Neuronal stem cell (in vitro differentiated cells): ENCODE measurements around the gene TRIM67.

Experiments used
- DNase-seq: peaks from one replicate; pipeline ENCODE4 v3.0.0-alpha.2; 2013; ENCODE audit warnings: low spot score
- H2AFZ ChIP-seq: one replicate; pipeline ENCODE4 v1.6.1; 2013; ENCODE audit warnings: mild to moderate bottlenecking, low read length, inconsistent platforms
- H2AK5ac ChIP-seq: 2 replicates; pipeline ENCODE4 v1.6.1; 2013; ENCODE audit warnings: low read depth, mild to moderate bottlenecking, inconsistent platforms, low read length, moderate library complexity, mixed read lengths
- H2BK120ac ChIP-seq: 2 replicates; pipeline ENCODE4 v1.6.1; 2013; ENCODE audit warnings: low read depth, mild to moderate bottlenecking, inconsistent platforms, low read length, moderate library complexity, mixed read lengths
- H2BK12ac ChIP-seq: one replicate; pipeline ENCODE4 v1.6.1; 2013; ENCODE audit warnings: low read length, inconsistent platforms
- H2BK15ac ChIP-seq: 2 replicates; pipeline ENCODE4 v1.6.1; 2013; ENCODE audit warnings: mild to moderate bottlenecking, low read length, inconsistent platforms, mixed read lengths
- H2BK5ac ChIP-seq: one replicate; pipeline ENCODE4 v1.6.1; 2013; ENCODE audit warnings: inconsistent platforms, mild to moderate bottlenecking, low read length, moderate library complexity
- H3K14ac ChIP-seq: one replicate; pipeline ENCODE4 v1.6.1; 2013; ENCODE audit warnings: low read length, inconsistent platforms
- H3K18ac ChIP-seq: 2 replicates; pipeline ENCODE4 v1.6.1; 2013; ENCODE audit warnings: low read length, inconsistent platforms
- H3K23ac ChIP-seq: 2 replicates; pipeline ENCODE4 v1.6.1; 2013; ENCODE audit warnings: low read depth, mild to moderate bottlenecking, mixed read lengths, low read length, inconsistent platforms; ENCODE audit not compliant: poor library complexity
- H3K27ac ChIP-seq: replicated peaks from 3 replicates; pipeline ENCODE4 v1.5.1; 2013; ENCODE audit warnings: low read length, inconsistent platforms
- H3K27me3 ChIP-seq, 3 experiments: 2 replicates each; pipeline ENCODE4 v1.6.1; 2013; ENCODE audit warnings: low read length in 3 of 3, mild to moderate bottlenecking in 2 of 3, inconsistent platforms in 1 of 3, low read depth in 1 of 3, mixed read lengths in 1 of 3, moderate library complexity in 1 of 3; ENCODE audit not compliant: control insufficient read depth in 3 of 3, insufficient read depth in 3 of 3
- H3K36me3 ChIP-seq, 2 donors: replicated peaks in 1 of 2; 2 replicates each; pipeline ENCODE4 v1.6.1; 2013; ENCODE audit warnings: low read length in 2 of 2; ENCODE audit not compliant: control insufficient read depth in 2 of 2, insufficient read depth in 2 of 2
- H3K4ac ChIP-seq: 2 replicates; pipeline ENCODE4 v1.6.1; 2013; ENCODE audit warnings: inconsistent platforms, mild to moderate bottlenecking, low read length, moderate library complexity
- H3K4me1 ChIP-seq, 2 donors: 1 replicate in 1 of 2; 2 replicates in 1 of 2; pipeline ENCODE4 v1.6.1; 2013; ENCODE audit warnings: low read length in 2 of 2, low read depth in 1 of 2; ENCODE audit not compliant: control insufficient read depth in 2 of 2, insufficient read depth in 1 of 2
- H3K4me2 ChIP-seq: one replicate; pipeline ENCODE4 v1.6.1; 2013; ENCODE audit warnings: mild to moderate bottlenecking, low read length, inconsistent platforms; ENCODE audit not compliant: insufficient read depth, poor library complexity, severe bottlenecking
- H3K4me3 ChIP-seq, 2 donors: 2 replicates each; pipeline ENCODE4 v1.5.1; 2013; ENCODE audit warnings: low read length in 2 of 2, mild to moderate bottlenecking in 2 of 2, inconsistent platforms in 1 of 2, moderate library complexity in 1 of 2
- H3K79me1 ChIP-seq: one replicate; pipeline ENCODE4 v1.6.1; 2013; ENCODE audit warnings: low read depth, mild to moderate bottlenecking, inconsistent platforms, low read length, moderate library complexity
- H3K9ac ChIP-seq: one replicate; pipeline ENCODE4 v1.6.1; 2013; ENCODE audit warnings: mild to moderate bottlenecking, low read depth, low read length, inconsistent platforms; ENCODE audit not compliant: poor library complexity
- H3K9me3 ChIP-seq, 2 donors: replicated peaks in 1 of 2; 2 replicates each; pipeline versions ENCODE3 to v1.6.1; 2013; ENCODE audit warnings: low read length in 2 of 2, mild to moderate bottlenecking in 2 of 2, inconsistent platforms in 1 of 2, low read depth in 1 of 2, mixed read lengths in 1 of 2, moderate library complexity in 1 of 2; ENCODE audit not compliant: control insufficient read depth in 2 of 2, insufficient read depth in 1 of 2
- H4K8ac ChIP-seq: one replicate; pipeline ENCODE4 v1.6.1; 2013; ENCODE audit warnings: low read depth, mild to moderate bottlenecking, inconsistent platforms, low read length, moderate library complexity
- H4K91ac ChIP-seq: one replicate; pipeline ENCODE4 v1.6.1; 2013; ENCODE audit warnings: low read length, low read depth, mild to moderate bottlenecking, inconsistent platforms; ENCODE audit not compliant: poor library complexity
- WGBS, 2 donors: extraction: QIAGEN DNeasy Blood & Tissue Kit; methylation state at CpG; one replicate each; pipeline ENCODE4 v1.1.7; 2013; ENCODE audit warnings: missing lambda C conversion rate in 2 of 2, mixed read lengths in 1 of 2; ENCODE audit not compliant: insufficient read length in 2 of 2, insufficient replicate concordance in 1 of 2; ENCODE audit errors: extremely low coverage in 2 of 2; 5-methylcytosine and 5-hydroxymethylcytosine counted together

TRIM67 gene

GRCh38 chr1:231201979-231202633 lies 40.2 kb downstream of the TRIM67 start:
- no peaks in the 10 kb centered on the region for H3K9me3 ChIP-seq
- no peak overlapping the region for H3K23ac ChIP-seq
- no peak overlapping the region for H3K9ac ChIP-seq
- no peak overlapping the region for H2BK12ac ChIP-seq
- peaks cover 0 to 52% (median 0%) of the 10 kb centered on the region in 3 experiments for H3K27me3 ChIP-seq
- DNase-seq, result no peak
- no peak overlapping the region for H3K27ac ChIP-seq
- H3K4me2 ChIP-seq, result no peak overlapping the region
- no peak overlapping the region for H2AFZ ChIP-seq
- H2BK5ac ChIP-seq, result no peak overlapping the region
- WGBS, 2 donors, result 96 to 100% methylated on average over 1 to 2 of the region's 5 CpGs
- no peaks in the 10 kb centered on the region for H3K4me1 ChIP-seq
- H3K4ac ChIP-seq, result no peak overlapping the region
- no peak overlapping the region for H2BK15ac ChIP-seq
- no peaks in the 10 kb centered on the region for H3K36me3 ChIP-seq
- H4K91ac ChIP-seq, result no peak overlapping the region
- H2BK120ac ChIP-seq, result no peak overlapping the region
- H2AK5ac ChIP-seq, result no peak overlapping the region
- H3K18ac ChIP-seq, result no peak overlapping the region
- H3K79me1 ChIP-seq, result no peaks in the 10 kb centered on the region
- no peak overlapping the region for H3K4me3 ChIP-seq
- no peak overlapping the region for H3K14ac ChIP-seq
- no peak overlapping the region for H4K8ac ChIP-seq

- H2BK15ac ChIP-seq, result no peak overlapping the region
- H3K4me1 ChIP-seq, result no peaks in the 10 kb centered on the region
- H2AFZ ChIP-seq, result no peak overlapping the region
- H3K9ac ChIP-seq, result no peak overlapping the region
- H3K9me3 ChIP-seq, result no peaks in the 10 kb centered on the region
- H3K36me3 ChIP-seq, result no peaks in the 10 kb centered on the region
- H3K4me2 ChIP-seq, result no peak overlapping the region
- no peaks in the 10 kb centered on the region for H3K79me1 ChIP-seq
- no peak overlapping the region for H3K27ac ChIP-seq
- H2BK12ac ChIP-seq, result no peak overlapping the region
- peaks cover 0 to 54% (median 0%) of the 10 kb centered on the region in 3 experiments for H3K27me3 ChIP-seq
- DNase-seq, result no peak
- no peak overlapping the region for H3K23ac ChIP-seq
- no CpG with 5 or more reads among the region's 21 CpGs for WGBS, 2 donors
- no peak overlapping the region for H2AK5ac ChIP-seq
- peak overlapping the region; percentile 40 for H3K18ac ChIP-seq
- H2BK120ac ChIP-seq, result no peak overlapping the region
- H3K4me3 ChIP-seq, result no peak overlapping the region
- peak overlapping the region; percentile 7 for H4K91ac ChIP-seq
- H2BK5ac ChIP-seq, result no peak overlapping the region
- H3K4ac ChIP-seq, result no peak overlapping the region
- H3K14ac ChIP-seq, result peak overlapping the region; percentile 17
- H4K8ac ChIP-seq, result no peak overlapping the region
Observed at GRCh38 chr1:231203259-231204057, 41.6 kb downstream of the TRIM67 start.

DNA sequence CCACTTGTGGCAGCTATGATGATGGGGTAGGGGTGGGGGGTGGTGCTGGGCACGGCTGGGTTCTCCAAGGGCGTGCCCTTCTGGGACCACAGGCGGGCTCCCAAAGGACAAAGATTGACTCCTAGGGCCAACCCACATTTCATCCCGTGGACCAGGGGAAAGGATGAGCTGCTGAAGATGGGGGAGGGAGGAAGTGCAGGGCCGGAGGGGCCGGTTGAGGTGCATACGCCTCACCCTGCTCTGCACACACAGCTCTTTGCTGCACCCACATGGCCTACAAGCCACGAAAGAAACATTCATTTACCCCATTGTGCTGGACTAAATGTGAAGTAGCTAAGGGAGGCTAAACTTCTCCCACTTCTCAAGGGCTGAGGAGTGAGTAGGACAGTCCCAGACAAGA lies 45.0 kb downstream of the TRIM67 start:
- no peaks in the 10 kb centered on the region for H3K79me1 ChIP-seq
- H4K91ac ChIP-seq, result no peak overlapping the region
- H2BK120ac ChIP-seq, result no peak overlapping the region
- no peaks in the 10 kb centered on the region for H3K9me3 ChIP-seq
- WGBS, 2 donors, result no CpG with 5 or more reads among the region's 8 CpGs
- H3K27me3 ChIP-seq, result peaks cover 0 to 28% (median 0%) of the 10 kb centered on the region in 3 experiments
- H2BK5ac ChIP-seq, result no peak overlapping the region
- no peak overlapping the region for H3K9ac ChIP-seq
- no peak overlapping the region for H3K4me3 ChIP-seq
- no peaks in the 10 kb centered on the region for H3K36me3 ChIP-seq
- H3K4me2 ChIP-seq, result no peak overlapping the region
- H2AFZ ChIP-seq, result no peak overlapping the region
- no peak overlapping the region for H2BK15ac ChIP-seq
- H2AK5ac ChIP-seq, result no peak overlapping the region
- H3K18ac ChIP-seq, result no peak overlapping the region
- H3K4ac ChIP-seq, result no peak overlapping the region
- no peak overlapping the region for H2BK12ac ChIP-seq
- no peak overlapping the region for H3K23ac ChIP-seq
- H3K27ac ChIP-seq, result no peak overlapping the region
- H3K14ac ChIP-seq, result no peak overlapping the region
- H4K8ac ChIP-seq, result no peak overlapping the region
- no peak for DNase-seq
- H3K4me1 ChIP-seq, result peaks cover 0 to 2% of the 10 kb centered on the region in 2 donors

- no peak overlapping the region for H2BK120ac ChIP-seq
- H4K8ac ChIP-seq, result no peak overlapping the region
- H2AFZ ChIP-seq, result no peak overlapping the region
- no peak overlapping the region for H2BK5ac ChIP-seq
- no peak overlapping the region for H3K14ac ChIP-seq
- H3K79me1 ChIP-seq, result no peaks in the 10 kb centered on the region
- no peak overlapping the region for H3K4me2 ChIP-seq
- no peaks in the 10 kb centered on the region for H3K9me3 ChIP-seq
- H3K4me1 ChIP-seq, result peaks cover 0 to 2% of the 10 kb centered on the region in 2 donors
- no peak overlapping the region for H3K18ac ChIP-seq
- H2BK15ac ChIP-seq, result no peak overlapping the region
- WGBS, 2 donors, result no CpG with 5 or more reads among the region's 3 CpGs
- H2AK5ac ChIP-seq, result no peak overlapping the region
- no peak overlapping the region for H3K4ac ChIP-seq
- no peak overlapping the region for H3K9ac ChIP-seq
- H2BK12ac ChIP-seq, result no peak overlapping the region
- no peak overlapping the region for H3K4me3 ChIP-seq
- H4K91ac ChIP-seq, result no peak overlapping the region
- peaks cover 0 to 26% (median 0%) of the 10 kb centered on the region in 3 experiments for H3K27me3 ChIP-seq
- H3K36me3 ChIP-seq, result no peaks in the 10 kb centered on the region
- no peak for DNase-seq
- no peak overlapping the region for H3K27ac ChIP-seq
- H3K23ac ChIP-seq, result no peak overlapping the region
Observed at GRCh38 chr1:231207437-231207836, 45.6 kb downstream of the TRIM67 start.
